ENCODE results near the gene SYNPO.

DNA sequence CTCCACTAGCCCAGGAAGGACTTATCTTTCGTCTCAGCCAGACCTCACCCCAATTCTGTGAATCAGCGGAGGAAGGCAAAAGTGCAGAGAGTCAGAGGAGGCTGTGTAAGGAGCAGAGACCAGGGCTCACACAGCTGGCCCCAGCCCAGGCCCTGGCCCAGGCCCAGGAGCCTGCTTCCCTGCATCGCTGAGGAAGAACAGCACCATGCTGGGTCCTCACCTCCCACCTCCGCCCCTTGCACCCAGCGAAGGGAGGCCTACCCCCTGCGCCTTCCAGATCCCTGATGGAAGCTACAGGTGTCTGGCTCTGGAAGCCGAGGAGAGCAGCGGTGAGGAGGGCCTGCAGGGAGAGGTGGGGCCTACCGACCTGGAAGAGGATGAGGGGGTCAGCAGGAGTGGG is 22.3 kb upstream of the SYNPO start:
- TF ChIP-seq, protein P1, sequence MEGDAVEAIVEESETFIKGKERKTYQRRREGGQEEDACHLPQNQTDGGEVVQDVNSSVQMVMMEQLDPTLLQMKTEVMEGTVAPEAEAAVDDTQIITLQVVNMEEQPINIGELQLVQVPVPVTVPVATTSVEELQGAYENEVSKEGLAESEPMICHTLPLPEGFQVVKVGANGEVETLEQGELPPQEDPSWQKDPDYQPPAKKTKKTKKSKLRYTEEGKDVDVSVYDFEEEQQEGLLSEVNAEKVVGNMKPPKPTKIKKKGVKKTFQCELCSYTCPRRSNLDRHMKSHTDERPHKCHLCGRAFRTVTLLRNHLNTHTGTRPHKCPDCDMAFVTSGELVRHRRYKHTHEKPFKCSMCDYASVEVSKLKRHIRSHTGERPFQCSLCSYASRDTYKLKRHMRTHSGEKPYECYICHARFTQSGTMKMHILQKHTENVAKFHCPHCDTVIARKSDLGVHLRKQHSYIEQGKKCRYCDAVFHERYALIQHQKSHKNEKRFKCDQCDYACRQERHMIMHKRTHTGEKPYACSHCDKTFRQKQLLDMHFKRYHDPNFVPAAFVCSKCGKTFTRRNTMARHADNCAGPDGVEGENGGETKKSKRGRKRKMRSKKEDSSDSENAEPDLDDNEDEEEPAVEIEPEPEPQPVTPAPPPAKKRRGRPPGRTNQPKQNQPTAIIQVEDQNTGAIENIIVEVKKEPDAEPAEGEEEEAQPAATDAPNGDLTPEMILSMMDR (conservative IDR thresholded peaks at IDR 0.05): no peak
- no peak for TF ChIP-seq ZFX (IDR thresholded peaks at IDR 0.05)
